ENCODE data around the gene MDP1.

DNA sequence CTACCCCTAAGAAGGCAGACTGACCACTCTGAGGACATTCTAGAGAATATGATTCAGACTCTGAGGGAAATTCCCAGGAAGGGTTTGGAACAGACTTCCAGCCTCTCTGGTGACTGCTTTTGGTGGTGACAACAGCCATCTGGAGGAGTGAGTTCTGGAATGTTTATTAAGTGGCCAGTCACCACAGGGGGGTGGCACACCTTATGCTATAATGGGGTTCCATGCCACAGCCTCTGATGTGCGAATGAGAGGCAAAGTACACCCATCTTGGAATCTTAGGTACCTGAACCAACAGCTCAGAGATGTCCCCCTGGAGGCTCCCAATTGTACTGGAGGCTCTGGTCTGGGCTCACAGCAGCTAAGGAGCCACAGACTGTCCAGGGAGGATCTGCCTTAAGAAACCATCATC, 36.0 kb upstream of the MDP1 start:
- TF ChIP-seq POLR2A (IDR thresholded peaks at IDR 0.05; ENCODE audit: low read depth, low read length) (no peak), TAF1 (IDR thresholded peaks at IDR 0.05; ENCODE audit: borderline replicate concordance, low read depth, low read length) (no peak)

All from GM12892 (cell line).